ENCODE data around the gene PNMA8C.
"Not testable (repeated sequence)": the region's sequence is repeated elsewhere in the genome, so short reads cannot be mapped to it uniquely, and the experiment has no call there.

PNMA8C gene

GRCh38 chr19:46411088-46411924 lies 17.4 kb downstream of the PNMA8C start:
- no peak for DNase-seq (ENCODE audit: low spot score)

- DNase-seq (ENCODE audit: low spot score): no peak
Measured at GRCh38 chr19:46410205-46411087, 18.3 kb downstream of the PNMA8C start.

GRCh38 chr19:46409191-46409590 lies 19.5 kb downstream of the PNMA8C start:
- no peak for DNase-seq (ENCODE audit: low spot score)

- no peak for DNase-seq (ENCODE audit: low spot score)
Measured at GRCh38 chr19:46408664-46409039, 20.1 kb downstream of the PNMA8C start.

- no peak for DNase-seq (ENCODE audit: low spot score)
Measured at GRCh38 chr19:46407856-46408663, 20.7 kb downstream of the PNMA8C start.

GRCh38 chr19:46406976-46407375 lies 21.8 kb downstream of the PNMA8C start:
- DNase-seq (ENCODE audit: low spot score): no peak

- no peak for DNase-seq (ENCODE audit: low spot score)
Measured at GRCh38 chr19:46404753-46405468, 23.8 kb downstream of the PNMA8C start.

- no peak for DNase-seq (ENCODE audit: low spot score)
Measured at GRCh38 chr19:46404055-46404752, 24.5 kb downstream of the PNMA8C start.

- DNase-seq (ENCODE audit: low spot score): no peak
Measured at GRCh38 chr19:46402725-46403124, 26.0 kb downstream of the PNMA8C start.

- not testable (repeated sequence) for DNase-seq (ENCODE audit: low spot score)
Measured at GRCh38 chr19:46397801-46398479, 30.8 kb downstream of the PNMA8C start.

- peak; percentile 26 for DNase-seq (ENCODE audit: low spot score)
Measured at GRCh38 chr19:46394402-46394797, 34.3 kb downstream of the PNMA8C start.

GRCh38 chr19:46393456-46394401 lies 35.0 kb downstream of the PNMA8C start:
- DNase-seq (ENCODE audit: low spot score): no peak

GRCh38 chr19:46392837-46393236 lies 35.9 kb downstream of the PNMA8C start:
- no peak for DNase-seq (ENCODE audit: low spot score)

GRCh38 chr19:46392252-46392801 lies 36.4 kb downstream of the PNMA8C start:
- DNase-seq (ENCODE audit: low spot score): no peak

GRCh38 chr19:46391296-46392251 lies 37.2 kb downstream of the PNMA8C start:
- no peak for DNase-seq (ENCODE audit: low spot score)

- no peak for DNase-seq (ENCODE audit: low spot score)
Measured at GRCh38 chr19:46390866-46391265, 37.9 kb downstream of the PNMA8C start.

GRCh38 chr19:46390121-46390858 lies 38.4 kb downstream of the PNMA8C start:
- no peak for DNase-seq (ENCODE audit: low spot score)

Data from NAMALWA (cell line).